Measurements from ENCODE around the gene GNG13.

Gene GNG13

GRCh38 chr16:749010-749409 lies 51.5 kb downstream of the GNG13 start:
- Histone ChIP-seq H4K20me1 (ENCODE audit: control insufficient read depth, insufficient read depth, low read depth, low read length) (no peaks in the 10 kb centered on the region), H3K4me3 (ENCODE audit: low read length) (no peak overlapping the region), H3F3A (ENCODE audit: control insufficient read depth, insufficient read depth) (no peaks in the 10 kb centered on the region), H3K27me3 (ENCODE audit: control insufficient read depth, low read length) (no peaks in the 10 kb centered on the region), H3K9me3 (ENCODE audit: control insufficient read depth, insufficient read depth, low read length) (no peaks in the 10 kb centered on the region), H3K36me3 (ENCODE audit: control insufficient read depth, low read length) (no peaks in the 10 kb centered on the region), H3K79me2 (ENCODE audit: control insufficient read depth, low read length) (no peaks in the 10 kb centered on the region), H3K9me2 (replicated peaks; ENCODE audit: control insufficient read depth, low read length) (no peaks in the 10 kb centered on the region), H3K4me1 (ENCODE audit: control insufficient read depth, low read length) (no peaks in the 10 kb centered on the region), H3K4me2 (ENCODE audit: low read length) (no peak overlapping the region), H3K27ac (ENCODE audit: low read depth, low read length) (no peak overlapping the region)
- TF ChIP-seq CTCF (IDR thresholded peaks at IDR 0.05; ENCODE audit: low read depth, low read length, poor library complexity, severe bottlenecking) = no peak
- no peak for TF ChIP-seq EZH2phosphoT487 (IDR thresholded peaks at IDR 0.05; ENCODE audit: borderline replicate concordance, low read length)
